HFF-Myc (cell line): ENCODE data around the gene AMACR.

Experiments
- DNase-seq: peaks from one replicate; pipeline ENCODE4 v3.0.0-alpha.2; 2011; ENCODE audit warnings: low read depth; ENCODE audit errors: extremely low read depth
- H3K4me3 ChIP-seq: replicated peaks from 2 replicates; pipeline ENCODE4 v1.5.1; 2011; ENCODE audit warnings: low read depth, mild to moderate bottlenecking, control low read depth, low read length
- TF ChIP-seq, protein P1 (sequence below): IDR thresholded peaks from 2 replicates; pipeline ENCODE4 v1.5.1; 2012; ENCODE audit warnings: mild to moderate bottlenecking, low read depth, low read length, control low read depth; ENCODE audit errors: missing control alignments

The AMACR gene

DNA sequence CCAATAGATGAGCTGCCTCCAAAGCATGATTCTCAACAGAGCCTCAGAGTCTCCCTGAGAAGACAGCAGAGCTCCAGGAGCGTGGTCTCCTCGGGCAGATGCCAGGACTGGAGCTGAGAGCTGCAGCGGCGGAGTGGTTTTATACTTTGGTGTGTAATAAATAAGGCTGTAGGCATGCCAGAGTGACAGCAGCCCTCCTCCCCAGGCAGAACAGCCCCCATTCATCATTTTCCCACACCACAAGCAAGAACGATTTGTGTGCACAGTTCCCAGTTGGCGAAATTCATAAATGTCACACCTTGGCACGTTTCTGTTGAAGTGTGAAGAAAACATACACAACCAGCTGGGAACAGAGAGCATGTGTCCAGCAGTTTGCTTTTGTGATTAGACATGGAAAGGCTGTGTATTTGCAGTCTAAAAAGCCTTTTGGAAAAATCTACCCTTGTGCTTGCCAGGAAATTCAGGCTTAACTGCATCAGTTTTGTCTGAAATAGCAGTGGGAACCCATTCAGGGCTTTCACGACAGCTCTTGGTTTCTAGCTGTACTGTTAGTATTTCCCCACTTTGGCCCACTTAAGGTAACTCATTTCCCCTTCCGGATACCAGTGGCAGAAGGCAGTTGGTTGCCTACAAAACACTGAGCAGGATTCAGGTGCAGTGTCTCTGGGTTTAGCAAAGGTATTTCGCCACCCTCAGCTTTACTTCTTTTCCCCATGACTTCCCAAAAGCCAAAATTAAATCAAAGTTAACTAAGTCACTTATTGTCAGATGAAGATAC is 35.4 kb upstream of the AMACR start, which contains the start of gene C1QTNF3:
C1QTNF3 (minus strand) TSS at position 115 of the 778 bp plus-strand sequence; CDS start at position 27, 88 bp downstream.
- TF ChIP-seq, protein P1, sequence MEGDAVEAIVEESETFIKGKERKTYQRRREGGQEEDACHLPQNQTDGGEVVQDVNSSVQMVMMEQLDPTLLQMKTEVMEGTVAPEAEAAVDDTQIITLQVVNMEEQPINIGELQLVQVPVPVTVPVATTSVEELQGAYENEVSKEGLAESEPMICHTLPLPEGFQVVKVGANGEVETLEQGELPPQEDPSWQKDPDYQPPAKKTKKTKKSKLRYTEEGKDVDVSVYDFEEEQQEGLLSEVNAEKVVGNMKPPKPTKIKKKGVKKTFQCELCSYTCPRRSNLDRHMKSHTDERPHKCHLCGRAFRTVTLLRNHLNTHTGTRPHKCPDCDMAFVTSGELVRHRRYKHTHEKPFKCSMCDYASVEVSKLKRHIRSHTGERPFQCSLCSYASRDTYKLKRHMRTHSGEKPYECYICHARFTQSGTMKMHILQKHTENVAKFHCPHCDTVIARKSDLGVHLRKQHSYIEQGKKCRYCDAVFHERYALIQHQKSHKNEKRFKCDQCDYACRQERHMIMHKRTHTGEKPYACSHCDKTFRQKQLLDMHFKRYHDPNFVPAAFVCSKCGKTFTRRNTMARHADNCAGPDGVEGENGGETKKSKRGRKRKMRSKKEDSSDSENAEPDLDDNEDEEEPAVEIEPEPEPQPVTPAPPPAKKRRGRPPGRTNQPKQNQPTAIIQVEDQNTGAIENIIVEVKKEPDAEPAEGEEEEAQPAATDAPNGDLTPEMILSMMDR, result no peak
- no peak within 1 kb of the TSS for H3K4me3 ChIP-seq

DNA sequence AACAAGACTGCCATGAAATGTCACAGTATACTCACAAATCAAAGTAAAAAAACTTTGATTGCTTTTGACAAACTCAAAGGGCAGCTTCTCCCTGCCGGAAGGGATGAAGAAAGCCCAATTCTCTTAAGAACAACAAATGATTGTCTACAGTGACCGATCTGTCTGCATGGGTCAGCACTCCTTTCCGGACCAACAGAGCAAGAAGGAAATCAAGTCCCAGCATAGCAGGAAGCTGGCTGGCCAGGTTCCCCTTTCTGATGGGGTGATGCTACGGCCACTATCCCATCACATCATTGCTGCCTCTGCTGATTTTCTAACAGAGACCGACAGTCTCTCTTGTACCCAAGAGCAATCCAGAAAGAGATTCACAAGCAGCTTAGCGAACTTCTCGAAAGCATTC is 34.5 kb upstream of the AMACR start:
- TF ChIP-seq, protein P1, result no peak
- H3K4me3 ChIP-seq, result no peak overlapping the region
- DNase-seq, result no peak

More for the DNA sequence above, 35.4 kb upstream of the AMACR start, which contains the start of gene C1QTNF3:
- DNase-seq, result no peak

DNA sequence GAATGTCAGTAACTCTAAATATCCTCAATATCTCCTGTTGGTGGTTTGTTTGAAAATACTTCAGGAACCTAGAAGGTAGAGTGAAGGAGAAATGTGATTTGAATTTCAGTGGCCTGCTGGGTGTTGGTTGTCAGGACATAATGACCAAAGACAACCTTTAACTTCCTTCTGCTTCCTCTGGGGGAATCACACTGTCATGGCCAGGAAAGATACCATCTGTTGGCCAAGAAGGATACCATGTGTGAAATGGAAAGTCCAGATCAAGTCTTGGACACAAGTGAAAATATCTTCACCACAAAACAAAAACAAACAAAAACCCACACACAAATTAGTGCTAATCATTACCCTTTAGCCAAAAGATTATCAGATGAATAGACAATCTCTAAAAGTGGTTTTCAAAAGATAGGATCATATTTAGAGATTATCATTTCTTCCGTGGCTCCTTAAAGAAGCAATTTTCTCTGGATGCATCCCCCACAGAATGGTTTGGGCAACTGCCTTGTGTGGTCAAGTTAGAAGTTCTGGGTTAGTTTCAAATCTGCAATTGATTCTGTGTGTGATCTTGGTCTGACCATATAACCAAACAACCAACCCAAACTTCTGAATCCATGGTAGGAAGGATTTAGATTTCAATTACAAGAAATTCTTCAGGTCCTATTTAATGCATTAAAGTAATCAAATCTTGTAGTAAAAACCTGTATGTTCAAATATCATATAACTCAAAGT is 33.6 kb upstream of the AMACR start:
- H3K4me3 ChIP-seq, result no peak overlapping the region
- TF ChIP-seq, protein P1, result no peak
- no peak for DNase-seq

DNA sequence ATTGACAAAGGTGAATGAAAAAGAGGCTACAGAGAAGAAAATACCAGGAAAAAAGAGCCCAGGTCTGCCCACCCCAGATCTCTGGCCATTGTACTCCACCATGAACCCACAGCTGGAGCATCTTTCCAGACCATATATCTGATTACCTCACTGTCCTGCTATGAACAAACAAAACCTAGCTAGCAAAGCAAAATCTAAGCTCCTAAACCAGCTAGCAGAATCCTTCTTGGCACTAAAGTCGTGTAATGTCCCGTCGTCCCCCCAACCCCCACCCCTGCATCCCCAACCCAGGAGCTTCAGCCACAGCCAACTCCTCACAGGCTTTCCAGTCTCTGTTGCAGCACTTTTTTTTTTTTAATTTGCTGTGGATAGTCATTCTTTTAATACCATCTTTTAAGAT is 32.6 kb upstream of the AMACR start:
- no peak for DNase-seq
- TF ChIP-seq, protein P1, result no peak
- no peak overlapping the region for H3K4me3 ChIP-seq

DNA sequence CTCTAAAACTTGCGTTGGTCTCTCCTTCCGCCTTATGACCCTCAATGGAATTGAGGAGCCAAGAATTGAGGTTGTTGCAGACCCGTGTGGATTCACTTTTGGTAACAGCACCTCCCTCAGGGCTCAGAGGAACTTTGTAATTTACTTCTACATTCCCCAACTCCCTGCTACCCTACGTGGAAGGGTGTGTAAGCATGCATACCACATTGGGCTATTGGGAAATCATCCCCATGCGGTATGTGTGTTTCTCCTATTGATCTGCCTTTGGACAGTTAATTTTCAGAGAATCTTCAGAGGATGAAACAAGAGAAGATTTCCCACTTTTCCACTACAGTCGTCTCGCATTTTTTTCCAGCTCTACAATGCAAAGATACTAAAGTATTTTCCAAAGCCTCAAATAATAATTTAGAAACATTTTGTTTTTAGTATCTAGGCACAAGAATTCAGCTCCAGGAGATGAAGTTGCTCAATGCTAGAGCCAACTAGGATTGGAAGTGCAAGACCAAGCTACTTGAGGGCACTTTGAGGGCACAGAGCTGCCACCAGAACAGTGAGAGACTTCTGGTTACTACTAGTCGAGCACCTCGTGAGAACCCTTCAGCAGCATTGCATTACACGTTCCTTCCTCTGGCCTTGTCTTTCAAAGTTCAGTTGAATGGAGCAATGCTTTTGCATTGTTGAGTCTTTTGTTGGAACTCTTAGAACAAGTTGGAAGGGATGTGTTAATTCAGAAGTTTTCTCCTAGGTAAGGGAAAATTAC is 31.7 kb upstream of the AMACR start:
- no peak for DNase-seq
- H3K4me3 ChIP-seq, result no peak overlapping the region
- TF ChIP-seq, protein P1, result no peak

DNA sequence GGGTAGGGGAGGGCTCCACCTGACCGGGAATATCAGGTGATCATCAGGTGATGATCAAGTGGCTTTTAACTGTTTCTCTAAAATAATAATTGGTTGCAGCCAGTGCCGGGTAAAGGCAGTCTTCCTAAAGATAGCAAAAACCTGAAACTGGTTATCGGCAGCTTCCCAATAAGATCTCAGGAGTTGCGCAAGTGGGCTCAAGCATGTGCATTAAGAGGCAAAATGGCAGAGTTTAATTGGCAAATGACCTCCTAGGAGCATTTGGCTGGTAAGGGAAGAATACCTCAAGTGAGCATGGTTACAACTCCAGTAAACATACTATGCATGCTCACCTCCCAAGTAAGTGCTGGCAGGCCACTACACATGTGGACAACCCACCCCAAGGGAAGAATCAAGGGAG is 31.0 kb upstream of the AMACR start:
- no peak overlapping the region for H3K4me3 ChIP-seq
- no peak for DNase-seq
- TF ChIP-seq, protein P1, result no peak
